ENCODE results near the gene MAMDC2. TPM values are rescaled to one million over a fixed set of nuclear protein-coding genes. Genes with fewer than 3 reads are reported as not detected.

The MAMDC2 gene
- total RNA-seq, 1 donor from 2014 or later = 0.60 TPM

GRCh38 chr9:70220216-70220615 is 176.6 kb downstream of the MAMDC2 start:
- no peak overlapping the region for H3K27ac Mint-ChIP-seq
- peaks cover 3% of the 10 kb centered on the region for H3K9me3 Mint-ChIP-seq (ENCODE audit: low read depth)
- H3K27me3 Mint-ChIP-seq = no peaks in the 10 kb centered on the region
- no peak overlapping the region for H3K4me3 Mint-ChIP-seq (ENCODE audit: low read depth)
- TF ChIP-seq CTCF (IDR thresholded peaks at IDR 0.05; ENCODE audit: unreplicated experiment) = no peak
- peaks cover 4% of the 10 kb centered on the region for H3K36me3 Mint-ChIP-seq (ENCODE audit: insufficient read depth)
- no peak for DNase-seq (ENCODE audit: low spot score, unreplicated experiment)
- no peaks in the 10 kb centered on the region for H3K4me1 Mint-ChIP-seq (ENCODE audit: low read depth)

- Mint-ChIP-seq H3K36me3 (ENCODE audit: insufficient read depth) (peaks cover 3% of the 10 kb centered on the region), H3K9me3 (ENCODE audit: low read depth) (peaks cover 7% of the 10 kb centered on the region), H3K27ac (no peak overlapping the region), H3K4me3 (ENCODE audit: low read depth) (no peak overlapping the region), H3K4me1 (ENCODE audit: low read depth) (no peaks in the 10 kb centered on the region), H3K27me3 (no peaks in the 10 kb centered on the region)
- no peak for DNase-seq (ENCODE audit: low spot score, unreplicated experiment)
- no peak for TF ChIP-seq CTCF (IDR thresholded peaks at IDR 0.05; ENCODE audit: unreplicated experiment)
Observed at GRCh38 chr9:70222354-70222753, 178.7 kb downstream of the MAMDC2 start.

- peaks cover 3% of the 10 kb centered on the region for H3K36me3 Mint-ChIP-seq (ENCODE audit: insufficient read depth)
- H3K4me3 Mint-ChIP-seq (ENCODE audit: low read depth) = no peak overlapping the region
- no peaks in the 10 kb centered on the region for H3K27me3 Mint-ChIP-seq
- no peak for TF ChIP-seq CTCF (IDR thresholded peaks at IDR 0.05; ENCODE audit: unreplicated experiment)
- H3K27ac Mint-ChIP-seq = no peak overlapping the region
- peaks cover 7% of the 10 kb centered on the region for H3K9me3 Mint-ChIP-seq (ENCODE audit: low read depth)
- DNase-seq (ENCODE audit: low spot score, unreplicated experiment) = no peak
- H3K4me1 Mint-ChIP-seq (ENCODE audit: low read depth) = no peaks in the 10 kb centered on the region
Observed at GRCh38 chr9:70228118-70228517, 184.5 kb downstream of the MAMDC2 start.

- Mint-ChIP-seq H3K27ac (no peak overlapping the region), H3K4me1 (ENCODE audit: low read depth) (no peaks in the 10 kb centered on the region), H3K4me3 (ENCODE audit: low read depth) (no peak overlapping the region), H3K36me3 (ENCODE audit: insufficient read depth) (peaks cover 6% of the 10 kb centered on the region), H3K9me3 (ENCODE audit: low read depth) (peaks cover 9% of the 10 kb centered on the region), H3K27me3 (no peaks in the 10 kb centered on the region)
- TF ChIP-seq CTCF (IDR thresholded peaks at IDR 0.05; ENCODE audit: unreplicated experiment) = no peak
- DNase-seq (ENCODE audit: low spot score, unreplicated experiment) = no peak
Observed at GRCh38 chr9:70228611-70229010, 185.0 kb downstream of the MAMDC2 start.

- Mint-ChIP-seq H3K27ac (no peak overlapping the region), H3K4me1 (ENCODE audit: low read depth) (no peaks in the 10 kb centered on the region), H3K27me3 (no peaks in the 10 kb centered on the region), H3K4me3 (ENCODE audit: low read depth) (no peak overlapping the region), H3K36me3 (ENCODE audit: insufficient read depth) (peaks cover 10% of the 10 kb centered on the region), H3K9me3 (ENCODE audit: low read depth) (peaks cover 13% of the 10 kb centered on the region)
- no peak for DNase-seq (ENCODE audit: low spot score, unreplicated experiment)
- TF ChIP-seq CTCF (IDR thresholded peaks at IDR 0.05; ENCODE audit: unreplicated experiment) = no peak
Observed at GRCh38 chr9:70229026-70229425, 185.4 kb downstream of the MAMDC2 start.

All from progenitor cell of endocrine pancreas (in vitro differentiated cells).